Fibroblast of lung (primary cell): ENCODE measurements around the gene THRB.

Experiments used
- CTCF ChIP-seq, 2 donors: IDR thresholded peaks in 1 of 2; conservative IDR thresholded peaks in 1 of 2; 1 replicate in 1 of 2; 2 replicates in 1 of 2; pipeline ENCODE4 v1.5.1; 2011 to 2012; ENCODE audit warnings: low read length in 2 of 2, control low read depth in 1 of 2, inconsistent platforms in 1 of 2, low read depth in 1 of 2, mild to moderate bottlenecking in 1 of 2
- EZH2 ChIP-seq: IDR thresholded peaks from 2 replicates; pipeline ENCODE4 v1.5.1; 2012; ENCODE audit warnings: low read length, control low read depth, mild to moderate bottlenecking; ENCODE audit errors: missing control alignments

DNA sequence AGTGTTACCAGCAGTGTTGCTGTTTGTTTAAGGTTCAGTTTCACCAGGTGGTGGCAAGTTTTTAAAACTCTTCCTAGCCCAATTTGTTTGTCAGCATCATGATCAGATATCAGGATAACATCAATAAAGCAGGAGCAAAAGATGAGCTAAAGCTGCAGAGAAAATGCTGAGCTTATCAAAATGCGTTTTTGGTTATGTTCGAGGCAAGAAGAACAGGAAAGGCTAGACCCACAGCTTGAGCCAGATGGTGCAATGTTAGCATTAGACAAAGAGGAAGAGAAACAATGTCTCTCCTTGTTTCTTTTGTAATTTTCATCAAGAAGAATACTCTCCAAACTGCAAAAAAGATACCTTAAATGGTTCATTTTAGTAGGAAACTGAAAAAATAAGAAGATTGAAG, 66.2 kb downstream of the THRB start:
- TF ChIP-seq CTCF (conservative IDR thresholded peaks at IDR 0.05 in 1 of 2, IDR thresholded peaks at IDR 0.05 in 1 of 2; ENCODE audit: low read depth in 1 of 2, low read length in 2 of 2) (no peak), EZH2 (no peak)
